HEK293 (cell line): ENCODE measurements around the gene CAB39.

ENCODE experiments used
- ATF2 ChIP-seq: fragments of 450-650 bp; formaldehyde crosslinking; IDR thresholded peaks from 2 replicates; pipeline ENCODE4 v1.5.1; 2016; ENCODE audit warnings: missing biosample characterization, missing genetic modification characterization, low read depth
- CTCF ChIP-seq: fragments of 450-650 bp; formaldehyde crosslinking; IDR thresholded peaks from 2 replicates; pipeline ENCODE4 v1.5.1; 2016; ENCODE audit warnings: missing biosample characterization, missing genetic modification characterization
- GLIS1 ChIP-seq: fragments of 450-650 bp; formaldehyde crosslinking; IDR thresholded peaks from 2 replicates; pipeline ENCODE4 v1.5.1; 2016; ENCODE audit warnings: missing biosample characterization, missing genetic modification characterization
- KLF16 ChIP-seq: fragments of 450-650 bp; formaldehyde crosslinking; IDR thresholded peaks from 2 replicates; pipeline ENCODE4 v1.5.1; 2017; ENCODE audit warnings: missing biosample characterization, missing genetic modification characterization
- ZNF274 ChIP-seq, 2 experiments: fragments of 200-500 bp in 1 of 2; fragments of 450-650 bp in 1 of 2; sonication (Bioruptor generic) in 1 of 2; formaldehyde crosslinking in 1 of 2; IDR thresholded peaks; 2 replicates each; pipeline versions ENCODE4 v1.5.1 to v1.6.1; 2014 to 2016; ENCODE audit warnings: borderline replicate concordance in 1 of 2, inconsistent platforms in 1 of 2, low read length in 1 of 2, missing biosample characterization in 1 of 2, missing genetic modification characterization in 1 of 2
- ZNF449 ChIP-seq: fragments of 450-650 bp; formaldehyde crosslinking; IDR thresholded peaks from 2 replicates; pipeline ENCODE4 v1.5.1; 2017; ENCODE audit warnings: missing biosample characterization, mild to moderate bottlenecking, missing genetic modification characterization, moderate library complexity
- ZNF521 ChIP-seq: fragments of 450-650 bp; formaldehyde crosslinking; IDR thresholded peaks from 2 replicates; pipeline ENCODE4 v1.5.1; 2017; ENCODE audit warnings: missing biosample characterization, mild to moderate bottlenecking, missing genetic modification characterization
- ZNF776 ChIP-seq: fragments of 450-650 bp; formaldehyde crosslinking; IDR thresholded peaks from 2 replicates; pipeline ENCODE4 v1.5.0; 2017; ENCODE audit warnings: missing biosample characterization, missing genetic modification characterization, borderline replicate concordance
- ZNF777 ChIP-seq: fragments of 450-650 bp; formaldehyde crosslinking; IDR thresholded peaks from 2 replicates; pipeline ENCODE4 v1.5.1; 2017; ENCODE audit warnings: missing biosample characterization, missing genetic modification characterization, borderline replicate concordance
- ZNF785 ChIP-seq: fragments of 450-650 bp; formaldehyde crosslinking; IDR thresholded peaks from 2 replicates; pipeline ENCODE4 v1.5.1; 2016; ENCODE audit warnings: missing biosample characterization, missing genetic modification characterization
- ZNF830 ChIP-seq: fragments of 450-650 bp; IDR thresholded peaks from 2 replicates; pipeline ENCODE4 v1.5.0; 2018; ENCODE audit warnings: missing biosample characterization, missing genetic modification characterization, low read depth, mild to moderate bottlenecking, moderate library complexity

- no peak for TF ChIP-seq ZNF521 (tag by site-specific recombination)
- no peak for TF ChIP-seq CTCF (tag by site-specific recombination)
- no peak for TF ChIP-seq ZNF830
- TF ChIP-seq ZNF274 (IDR thresholded peaks at IDR 0.05; ENCODE audit: low read length): no peak
- TF ChIP-seq ZNF274 (tag by site-specific recombination; IDR thresholded peaks at IDR 0.05; ENCODE audit: borderline replicate concordance): no peak
- TF ChIP-seq KLF16 (tag by site-specific recombination): no peak
- no peak for TF ChIP-seq ZNF776 (tag by site-specific recombination)
- no peak for TF ChIP-seq ZNF449 (tag by site-specific recombination)
- TF ChIP-seq ZNF777 (tag by site-specific recombination): no peak
- TF ChIP-seq ZNF785: no peak
- TF ChIP-seq GLIS1 (tag by site-specific recombination): no peak
- no peak for TF ChIP-seq ATF2 (tag by site-specific recombination)
Observed at GRCh38 chr2:230852113-230852512, 139.5 kb downstream of the CAB39 start.
